CD14-positive monocyte (primary cell): ENCODE results near the gene DNAH14. TPM values are rescaled to one million over a fixed set of nuclear protein-coding genes. Genes with fewer than 3 reads are reported as not detected.

Experiments used
- DNase-seq, 3 donors: peaks; one replicate each; pipeline ENCODE4 v3.0.0-alpha.2; 2011 to 2022
- H2AFZ ChIP-seq: 2 replicates; pipeline ENCODE4 v1.6.0; 2012; ENCODE audit warnings: mild to moderate bottlenecking, low read depth, low read length, inconsistent platforms; ENCODE audit not compliant: insufficient read depth, poor library complexity, severe bottlenecking
- H3K27ac ChIP-seq, 2 donors: 1 replicate in 1 of 2; 2 replicates in 1 of 2; pipeline ENCODE4 v1.5.1; 2012 to 2013; ENCODE audit warnings: low read length in 2 of 2, control low read depth in 1 of 2, inconsistent platforms in 1 of 2, low read depth in 1 of 2, mild to moderate bottlenecking in 1 of 2
- H3K27me3 ChIP-seq, 2 donors: one replicate each; pipeline versions ENCODE4 v1.6.0 to v1.6.1; 2011 to 2013; ENCODE audit warnings: low read length in 2 of 2; ENCODE audit not compliant: control insufficient read depth in 2 of 2, insufficient read depth in 2 of 2
- H3K36me3 ChIP-seq, 2 donors: replicated peaks in 1 of 2; 1 replicate in 1 of 2; 2 replicates in 1 of 2; pipeline versions ENCODE4 v1.5.1 to v1.6.1; 2012 to 2013; ENCODE audit warnings: low read length in 2 of 2, control low read depth in 1 of 2, inconsistent platforms in 1 of 2, mild to moderate bottlenecking in 1 of 2; ENCODE audit not compliant: insufficient read depth in 2 of 2, control insufficient read depth in 1 of 2
- H3K4me1 ChIP-seq, 2 donors: 1 replicate in 1 of 2; 2 replicates in 1 of 2; pipeline versions ENCODE4 v1.5.1 to v1.6.1; 2012 to 2013; ENCODE audit warnings: low read length in 2 of 2, control low read depth in 1 of 2, inconsistent platforms in 1 of 2, mild to moderate bottlenecking in 1 of 2, moderate library complexity in 1 of 2; ENCODE audit not compliant: insufficient read depth in 2 of 2, control insufficient read depth in 1 of 2
- H3K4me2 ChIP-seq: replicated peaks from 2 replicates; pipeline ENCODE3; 2012; ENCODE audit warnings: low read length, moderate library complexity, mild to moderate bottlenecking; ENCODE audit not compliant: poor library complexity, severe bottlenecking; ENCODE audit errors: extremely low read depth
- H3K4me3 ChIP-seq, 3 experiments: fragments of 200-600 bp in 1 of 3; sonication (generic) in 1 of 3; replicated peaks in 1 of 3; 1 replicate in 2 of 3; 2 replicates in 1 of 3; pipeline ENCODE4 v1.5.1; 2011 to 2013; ENCODE audit warnings: low read length in 3 of 3, mild to moderate bottlenecking in 3 of 3, control low read depth in 2 of 3, low read depth in 2 of 3, inconsistent platforms in 1 of 3, moderate library complexity in 1 of 3
- H3K79me2 ChIP-seq: 2 replicates; pipeline ENCODE4 v1.6.0; 2012; ENCODE audit warnings: mild to moderate bottlenecking, control low read depth, inconsistent platforms, low read length, moderate library complexity; ENCODE audit not compliant: insufficient read depth
- H3K9ac ChIP-seq: 2 replicates; pipeline ENCODE4 v1.6.0; 2017; ENCODE audit warnings: low read length, mild to moderate bottlenecking; ENCODE audit not compliant: insufficient read depth, poor library complexity, severe bottlenecking
- H3K9me3 ChIP-seq, 2 donors: replicated peaks in 1 of 2; 1 replicate in 1 of 2; 2 replicates in 1 of 2; pipeline versions ENCODE4 v1.5.1 to v1.6.1; 2012 to 2013; ENCODE audit warnings: low read length in 2 of 2, control low read depth in 1 of 2; ENCODE audit not compliant: control insufficient read depth in 1 of 2, insufficient read depth in 1 of 2
- H4K20me1 ChIP-seq: 2 replicates; pipeline ENCODE4 v1.6.0; 2012; ENCODE audit warnings: mild to moderate bottlenecking, low read length, control low read depth, moderate library complexity; ENCODE audit not compliant: insufficient read depth
- H3K27ac Mint-ChIP-seq, 7 donors: one replicate each; pipeline ENCODE4 v1.8.0; 2020; ENCODE audit warnings: mild to moderate bottlenecking in 7 of 7, mixed read lengths in 7 of 7, moderate library complexity in 6 of 7, inconsistent platforms in 2 of 7
- H3K27me3 Mint-ChIP-seq, 3 donors: one replicate each; pipeline ENCODE4 v1.8.0; 2021 to 2022; ENCODE audit warnings: low read depth in 3 of 3, mild to moderate bottlenecking in 3 of 3, mixed read lengths in 3 of 3, moderate library complexity in 3 of 3, inconsistent platforms in 1 of 3
- H3K36me3 Mint-ChIP-seq, 2 donors: one replicate each; pipeline ENCODE4 v1.8.0; 2020; ENCODE audit warnings: mixed read lengths in 2 of 2, inconsistent platforms in 1 of 2, mild to moderate bottlenecking in 1 of 2
- H3K4me1 Mint-ChIP-seq: one replicate; pipeline ENCODE4 v1.8.0; 2020; ENCODE audit warnings: mild to moderate bottlenecking, mixed read lengths
- H3K4me3 Mint-ChIP-seq, 2 donors: one replicate each; pipeline ENCODE4 v1.8.0; 2020; ENCODE audit warnings: mild to moderate bottlenecking in 2 of 2, mixed read lengths in 2 of 2, moderate library complexity in 1 of 2
- H3K9me3 Mint-ChIP-seq, 7 donors: one replicate each; pipeline ENCODE4 v1.8.0; 2020 to 2022; ENCODE audit warnings: mixed read lengths in 7 of 7, mild to moderate bottlenecking in 6 of 7, moderate library complexity in 6 of 7, inconsistent platforms in 2 of 7
- WGBS: methylation state at CpG from one replicate; pipeline ENCODE4 v1.1.5; 2013; ENCODE audit warnings: missing lambda C conversion rate; ENCODE audit not compliant: insufficient coverage; 5-methylcytosine and 5-hydroxymethylcytosine counted together
- intact Hi-C, 2 donors: fragments of 100-400 bp; cut with micrococcal nuclease; formaldehyde crosslinking; loops; one replicate each; pipeline versions ENCODE4 v1.15.0 to v1.15.1; 2023
- polyA plus RNA-seq, 3 donors: library from polyadenylated mRNA; depleted of rRNA in 1 of 3; unstranded in 2 of 3; stranded (reverse) in 1 of 3; fragments of 300-500 nt in 2 of 3; fragments of >200 nt in 1 of 3; fragmentation: Illumina TruSeq in 2 of 3; gene quantifications; 1 replicate in 2 of 3; 2 replicates in 1 of 3; pipeline ENCODE4 v1.2.3, GENCODE V29; 2012 to 2021
- TF ChIP-seq, protein P1 (sequence below): fragments of 200-600 bp; IDR thresholded peaks from one replicate; pipeline ENCODE4 v1.8.0; 2022; ENCODE audit warnings: antibody characterized with exemption, mild to moderate bottlenecking

Gene DNAH14
- polyA plus RNA-seq, 3 donors: 0.83 TPM; not detected in 2

GRCh38 chr1:225254676-225255075 is 325.2 kb downstream of the DNAH14 start:
- no peaks in the 10 kb centered on the region for H3K27me3 ChIP-seq
- WGBS: 93% methylated on average over 3 of the region's 4 CpGs
- Mint-ChIP-seq H3K27me3 (peaks cover 0 to 2% (median 0%) of the 10 kb centered on the region in 3 donors), H3K4me3 (no peak overlapping the region), H3K27ac (no peak overlapping the region), H3K36me3 (no peaks in the 10 kb centered on the region), H3K4me1 (peaks cover 16% of the 10 kb centered on the region), H3K9me3 (peaks cover 0 to 13% (median 2%) of the 10 kb centered on the region in 7 donors)
- peaks cover 14 to 15% of the 10 kb centered on the region in 2 donors for H3K4me1 ChIP-seq
- H2AFZ ChIP-seq: no peak overlapping the region
- H3K79me2 ChIP-seq: no peaks in the 10 kb centered on the region
- no peaks in the 10 kb centered on the region for H3K36me3 ChIP-seq
- no peak overlapping the region for H3K4me2 ChIP-seq
- no peaks in the 10 kb centered on the region for H3K9me3 ChIP-seq
- H3K9ac ChIP-seq: no peak overlapping the region
- intact Hi-C loops: no loop called here
- H3K27ac ChIP-seq: no peak overlapping the region
- H3K4me3 ChIP-seq: no peak overlapping the region
- DNase-seq: no peak
- no peaks in the 10 kb centered on the region for H4K20me1 ChIP-seq
- TF ChIP-seq, protein P1, sequence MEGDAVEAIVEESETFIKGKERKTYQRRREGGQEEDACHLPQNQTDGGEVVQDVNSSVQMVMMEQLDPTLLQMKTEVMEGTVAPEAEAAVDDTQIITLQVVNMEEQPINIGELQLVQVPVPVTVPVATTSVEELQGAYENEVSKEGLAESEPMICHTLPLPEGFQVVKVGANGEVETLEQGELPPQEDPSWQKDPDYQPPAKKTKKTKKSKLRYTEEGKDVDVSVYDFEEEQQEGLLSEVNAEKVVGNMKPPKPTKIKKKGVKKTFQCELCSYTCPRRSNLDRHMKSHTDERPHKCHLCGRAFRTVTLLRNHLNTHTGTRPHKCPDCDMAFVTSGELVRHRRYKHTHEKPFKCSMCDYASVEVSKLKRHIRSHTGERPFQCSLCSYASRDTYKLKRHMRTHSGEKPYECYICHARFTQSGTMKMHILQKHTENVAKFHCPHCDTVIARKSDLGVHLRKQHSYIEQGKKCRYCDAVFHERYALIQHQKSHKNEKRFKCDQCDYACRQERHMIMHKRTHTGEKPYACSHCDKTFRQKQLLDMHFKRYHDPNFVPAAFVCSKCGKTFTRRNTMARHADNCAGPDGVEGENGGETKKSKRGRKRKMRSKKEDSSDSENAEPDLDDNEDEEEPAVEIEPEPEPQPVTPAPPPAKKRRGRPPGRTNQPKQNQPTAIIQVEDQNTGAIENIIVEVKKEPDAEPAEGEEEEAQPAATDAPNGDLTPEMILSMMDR: no peak

DNA sequence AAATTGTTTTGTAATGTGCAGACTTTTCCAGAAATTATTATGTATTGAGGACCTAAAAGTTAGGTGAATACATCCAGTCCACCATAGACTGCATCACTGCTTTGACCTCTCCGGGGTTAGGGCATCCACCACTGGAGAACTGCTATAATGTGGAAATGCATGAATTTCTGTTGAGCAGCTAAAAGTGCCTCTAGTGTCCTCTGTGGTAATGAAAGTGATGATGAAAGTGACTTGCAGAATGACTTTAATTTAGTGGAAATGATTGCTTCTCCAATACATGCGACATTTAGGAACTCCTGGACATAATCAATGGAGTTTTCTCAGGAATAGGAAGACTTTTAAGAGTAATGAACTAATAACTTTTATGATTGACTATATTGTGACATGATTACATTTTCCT is 327.6 kb downstream of the DNAH14 start:
- Mint-ChIP-seq H3K27me3 (no peaks in the 10 kb centered on the region), H3K36me3 (no peaks in the 10 kb centered on the region), H3K4me1 (peaks cover 5% of the 10 kb centered on the region), H3K9me3 (peaks cover 0 to 13% (median 3%) of the 10 kb centered on the region in 7 donors), H3K4me3 (no peak overlapping the region), H3K27ac (no peak overlapping the region)
- Histone ChIP-seq H3K4me2 (no peak overlapping the region), H3K79me2 (no peaks in the 10 kb centered on the region), H3K4me1 (no peaks in the 10 kb centered on the region), H3K27ac (no peak overlapping the region), H3K9ac (no peak overlapping the region), H3K4me3 (no peak overlapping the region), H3K9me3 (no peaks in the 10 kb centered on the region), H3K36me3 (no peaks in the 10 kb centered on the region), H4K20me1 (no peaks in the 10 kb centered on the region), H2AFZ (no peak overlapping the region), H3K27me3 (no peaks in the 10 kb centered on the region)
- no CpG with 5 or more reads among the region's 2 CpGs for WGBS
- no peak for DNase-seq
- TF ChIP-seq, protein P1: no peak
- intact Hi-C loops: no loop called here
